Right ventricle myocardium superior (tissue), 1 donor: Measurements from ENCODE around the gene GLS. TPM values are rescaled to one million over a fixed set of nuclear protein-coding genes. Genes with fewer than 3 reads are reported as not detected.
A peak's percentile ranks its signal among the peaks of the same experiment; 100 is the strongest.
"Not testable (repeated sequence)": the region's sequence is repeated elsewhere in the genome, so short reads cannot be mapped to it uniquely, and the experiment has no call there.

Experiments
- ATAC-seq: fragments of 200-7000 bp; cut with Tn5 transposase; one replicate; pipeline ENCODE4 v1.9.1; 2020; ENCODE audit warnings: mild to moderate bottlenecking; ENCODE audit not compliant: poor library complexity
- DNase-seq: peaks from one replicate; pipeline ENCODE4 v3.0.0-alpha.2; 2020
- intact Hi-C: fragments of 100-400 bp; cut with DNase I; formaldehyde crosslinking; loops from one replicate; pipeline ENCODE4 v1.11.2; 2022
- total RNA-seq: library from RNA; stranded (reverse); fragmentation: NEBNext Ultra II Directional; extraction: Animal tissue kit (Norgen Biotek cat#: 25700); gene quantifications from one replicate; pipeline ENCODE4 v1.2.1, GENCODE V29; 2021
- donor health status: DM: no; HTN: yes; CAD: no; lungs with severe emphysema.

Gene GLS
- total RNA-seq, 1 donor from 2014 or later, result 52.3 TPM

DNA sequence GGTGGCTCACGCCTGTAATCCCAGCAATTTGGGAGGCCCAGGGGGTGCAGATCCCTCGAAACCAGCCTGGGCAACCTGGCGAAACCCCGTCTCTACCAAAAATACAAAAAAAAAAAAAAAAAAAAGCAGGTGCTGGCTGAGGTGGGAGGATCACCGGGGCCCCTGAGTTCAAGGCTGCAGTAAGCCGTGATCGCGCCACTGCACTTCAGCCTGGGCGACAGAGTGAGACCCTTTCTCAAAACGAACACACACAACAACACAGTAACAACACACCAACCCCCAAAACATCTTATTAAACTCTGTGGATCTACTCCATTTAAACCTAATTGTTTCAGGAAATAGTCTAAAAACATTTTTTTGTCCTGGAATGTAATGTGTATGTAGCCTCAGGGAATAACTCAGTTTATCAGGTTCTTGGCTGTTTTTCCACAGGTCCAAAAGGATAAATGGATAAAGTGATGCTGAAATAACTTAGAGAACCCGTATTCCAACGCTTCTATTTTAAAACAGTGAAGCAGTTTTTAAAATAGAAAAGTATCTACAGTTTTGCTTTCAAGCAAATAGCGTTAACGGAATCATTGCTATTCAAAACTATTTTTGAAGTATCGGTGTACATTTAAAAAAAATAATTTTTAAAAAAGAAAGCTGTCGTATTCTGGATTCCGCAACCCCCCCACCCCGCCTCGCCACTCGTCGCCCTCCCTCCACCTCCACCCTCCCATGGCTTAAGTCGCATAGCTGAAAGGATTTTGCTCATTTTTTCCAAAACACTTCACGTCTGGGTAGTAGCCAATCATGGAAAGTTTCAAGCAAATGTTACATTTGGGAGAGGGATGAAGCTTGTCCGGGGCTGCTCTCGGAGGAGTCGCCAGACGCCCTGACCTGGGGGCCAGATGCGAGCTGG, 895 bp upstream of the GLS start:
- DNase-seq, result no peak
- peak; percentile 35 for ATAC-seq
- intact Hi-C loops, result no loop called here

DNA sequence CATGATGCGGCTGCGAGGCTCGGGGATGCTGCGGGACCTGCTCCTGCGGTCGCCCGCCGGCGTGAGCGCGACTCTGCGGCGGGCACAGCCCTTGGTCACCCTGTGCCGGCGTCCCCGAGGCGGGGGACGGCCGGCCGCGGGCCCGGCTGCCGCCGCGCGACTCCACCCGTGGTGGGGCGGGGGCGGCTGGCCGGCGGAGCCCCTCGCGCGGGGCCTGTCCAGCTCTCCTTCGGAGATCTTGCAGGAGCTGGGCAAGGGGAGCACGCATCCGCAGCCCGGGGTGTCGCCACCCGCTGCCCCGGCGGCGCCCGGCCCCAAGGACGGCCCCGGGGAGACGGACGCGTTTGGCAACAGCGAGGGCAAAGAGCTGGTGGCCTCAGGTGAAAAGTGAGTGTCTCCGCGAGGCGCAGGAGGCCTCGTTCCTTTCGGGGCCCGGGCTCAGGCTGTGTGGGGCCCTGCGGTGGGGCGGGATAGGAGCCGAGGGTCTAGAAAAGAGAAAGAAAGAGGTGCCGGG, 520 bp downstream of the GLS start:
- ATAC-seq (peak; percentile 18), DNase-seq (no peak)
- intact Hi-C loops, result no loop called here

- DNase-seq (peak; percentile 80), ATAC-seq (peak; percentile 46)
- intact Hi-C loops, result no loop called here
These were observed 1.2 kb downstream of the GLS start for GRCh38 chr2:190881598-190882410.

DNA sequence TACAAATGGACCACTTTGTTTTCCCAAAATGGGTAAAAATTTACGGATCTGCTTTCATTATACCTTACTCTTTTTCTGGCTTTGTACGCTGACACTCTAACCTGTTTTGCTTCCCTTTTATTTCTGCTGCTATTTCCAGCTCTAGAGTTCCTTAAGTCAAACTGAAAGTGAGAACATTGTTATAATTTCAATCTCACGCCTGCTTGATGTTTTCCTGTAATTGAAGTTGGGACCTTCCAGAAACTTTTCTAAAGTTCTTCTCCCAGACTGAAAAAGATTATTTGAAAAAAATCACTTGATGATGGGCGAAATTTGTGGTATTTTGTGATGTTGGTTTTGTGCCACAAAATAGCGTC, 1.8 kb downstream of the GLS start:
- ATAC-seq (no peak), DNase-seq (no peak)
- intact Hi-C loops, result no loop called here

- DNase-seq, result no peak
- intact Hi-C loops, result no loop called here
- ATAC-seq, result no peak
These were observed 2.4 kb downstream of the GLS start for GRCh38 chr2:190882856-190883582.

GRCh38 chr2:190885844-190886243, 5.2 kb downstream of the GLS start:
- intact Hi-C loops, ATAC-seq, DNase-seq: not testable (repeated sequence)

- DNase-seq, result no peak
- intact Hi-C loops, result no loop called here
- no peak for ATAC-seq
These were observed 6.5 kb downstream of the GLS start for GRCh38 chr2:190887089-190887488.

DNA sequence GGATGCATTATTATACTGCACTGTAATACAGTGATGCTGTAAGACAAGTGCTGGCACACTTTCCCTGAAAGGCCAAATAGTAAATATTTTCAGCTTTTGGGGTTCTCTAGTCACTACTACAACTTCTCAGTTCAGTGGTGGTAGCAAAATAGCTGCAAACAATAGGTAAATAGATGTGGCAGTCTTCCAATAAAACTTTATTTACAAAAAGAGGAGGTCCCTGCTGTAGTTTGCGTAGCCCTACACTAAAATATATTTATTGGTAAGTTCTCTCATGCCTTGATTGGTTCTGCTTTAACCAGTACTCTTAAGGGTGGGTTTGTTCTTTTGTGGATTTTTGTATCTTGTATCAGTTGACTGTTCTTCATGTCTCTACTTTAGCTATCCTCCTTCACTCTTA, 7.8 kb downstream of the GLS start:
- intact Hi-C loops, result no loop called here
- ATAC-seq (no peak), DNase-seq (no peak)

GRCh38 chr2:190889175-190889943, 8.7 kb downstream of the GLS start:
- DNase-seq, result no peak
- ATAC-seq, result no peak
- intact Hi-C loops, result no loop called here

- intact Hi-C loops, result no loop called here
- no peak for ATAC-seq
- no peak for DNase-seq
These were observed 10.8 kb downstream of the GLS start for GRCh38 chr2:190891372-190891771.

- DNase-seq (no peak), ATAC-seq (no peak)
- intact Hi-C loops, result no loop called here
These were observed 11.3 kb downstream of the GLS start for GRCh38 chr2:190891889-190892288.

GRCh38 chr2:190893157-190893556, 12.5 kb downstream of the GLS start:
- ATAC-seq, result no peak
- no peak for DNase-seq
- intact Hi-C loops, result no loop called here

GRCh38 chr2:190896477-190896876, 15.9 kb downstream of the GLS start:
- ATAC-seq, result peak; percentile 73
- intact Hi-C loops, result no loop called here

DNA sequence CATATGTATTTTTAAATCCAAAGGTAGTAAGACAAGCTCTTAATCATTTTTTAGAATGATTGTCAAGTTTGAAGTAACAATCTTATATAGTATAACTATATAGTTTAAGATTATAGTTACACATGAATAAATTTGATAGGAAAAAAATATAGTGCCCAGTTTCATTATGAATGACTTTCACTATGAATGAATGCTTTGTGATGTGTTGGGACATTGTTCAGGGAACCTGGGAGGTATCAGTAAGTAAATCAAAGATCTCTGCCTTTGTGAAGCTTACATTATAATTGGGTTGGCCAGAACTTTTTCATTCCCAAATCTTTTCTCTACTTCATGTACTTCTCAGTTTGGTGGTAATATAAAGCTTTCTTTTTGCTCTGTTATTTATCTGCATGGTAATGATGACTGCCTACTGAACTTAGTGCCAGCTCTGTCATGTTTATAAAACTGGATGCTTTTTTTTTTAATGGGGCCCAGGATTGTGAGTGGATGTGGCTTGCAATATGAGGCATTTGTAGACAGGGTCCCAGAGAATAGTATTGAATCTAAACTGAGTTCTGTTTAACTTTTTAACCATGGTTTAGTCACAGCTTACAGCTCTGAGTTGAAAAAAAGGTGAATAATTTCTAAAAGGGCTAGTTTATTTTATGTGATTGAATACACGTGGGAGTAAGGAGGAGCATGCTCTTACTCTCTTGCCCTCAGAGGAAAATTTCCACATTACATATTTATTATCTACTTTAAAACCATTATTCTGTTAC, 23.3 kb downstream of the GLS start:
- intact Hi-C loops, result no loop called here
- ATAC-seq (no peak), DNase-seq (no peak)

More at GRCh38 chr2:190896477-190896876, 15.9 kb downstream of the GLS start:
- DNase-seq, result no peak

DNA sequence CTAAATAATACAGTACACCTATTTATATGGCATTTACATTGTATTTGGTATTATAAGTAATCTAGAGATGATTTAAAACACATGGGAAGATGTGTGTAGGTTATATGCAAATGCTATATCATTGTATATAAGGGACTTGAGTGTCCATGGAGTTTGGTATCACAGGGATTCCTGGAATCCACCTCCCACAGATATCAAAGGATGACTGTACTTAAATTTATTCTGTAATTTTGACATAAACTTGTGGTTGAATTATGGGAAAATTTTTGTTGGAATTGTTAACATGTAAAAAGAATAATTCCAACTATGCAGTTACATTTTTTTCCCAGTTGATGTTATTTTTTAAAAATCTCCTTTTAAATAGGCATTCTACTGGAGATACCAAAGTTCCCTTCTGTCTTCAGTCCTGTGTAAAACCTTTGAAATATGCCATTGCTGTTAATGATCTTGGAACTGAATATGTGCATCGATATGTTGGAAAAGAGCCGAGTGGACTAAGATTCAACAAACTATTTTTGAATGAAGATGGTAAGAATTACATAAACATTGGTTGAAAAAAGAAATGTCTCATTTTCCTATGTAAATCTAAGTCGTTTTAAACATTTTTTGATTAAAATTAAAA, 24.1 kb downstream of the GLS start:
- intact Hi-C loops, result no loop called here
- no peak for DNase-seq
- ATAC-seq, result no peak

GRCh38 chr2:190908532-190908931, 27.9 kb downstream of the GLS start:
- intact Hi-C loops, result no loop called here
- DNase-seq (no peak), ATAC-seq (no peak)

- intact Hi-C loops, result no loop called here
- no peak for DNase-seq
- ATAC-seq, result no peak
These were observed 29.1 kb downstream of the GLS start for GRCh38 chr2:190909680-190910079.
